HUES48 (cell line): ENCODE data around the gene RPL14.
"Not testable (repeated sequence)": the region's sequence is repeated elsewhere in the genome, so short reads cannot be mapped to it uniquely, and the experiment has no call there.

Experiments
- H3K27ac ChIP-seq: one replicate; pipeline ENCODE4 v1.7.0; 2013; ENCODE audit warnings: low read depth, low read length, inconsistent platforms
- H3K27me3 ChIP-seq: 2 replicates; pipeline ENCODE4 v1.6.1; 2013; ENCODE audit warnings: mild to moderate bottlenecking, low read length; ENCODE audit not compliant: control insufficient read depth, insufficient read depth
- H3K36me3 ChIP-seq: 2 replicates; pipeline ENCODE4 v1.6.1; 2013; ENCODE audit warnings: low read length; ENCODE audit not compliant: control insufficient read depth, insufficient read depth
- H3K4me1 ChIP-seq: 2 replicates; pipeline ENCODE4 v1.6.1; 2013; ENCODE audit warnings: mild to moderate bottlenecking, low read length; ENCODE audit not compliant: control insufficient read depth, insufficient read depth
- H3K4me3 ChIP-seq: 2 replicates; pipeline ENCODE4 v1.5.1; 2013; ENCODE audit warnings: mild to moderate bottlenecking, low read depth, low read length
- H3K9ac ChIP-seq: 2 replicates; pipeline ENCODE4 v1.6.1; 2013; ENCODE audit warnings: mild to moderate bottlenecking, low read depth, low read length, moderate library complexity
- H3K9me3 ChIP-seq: 2 replicates; pipeline ENCODE4 v1.6.1; 2013; ENCODE audit warnings: low read length; ENCODE audit not compliant: control insufficient read depth, insufficient read depth

Gene RPL14

GRCh38 chr3:40451551-40451950, 5.6 kb upstream of the RPL14 start:
- no peaks in the 10 kb centered on the region for H3K27me3 ChIP-seq
- H3K9me3 ChIP-seq, result no peaks in the 10 kb centered on the region
- no peak overlapping the region for H3K27ac ChIP-seq
- no peaks in the 10 kb centered on the region for H3K36me3 ChIP-seq
- H3K4me3 ChIP-seq, result no peak overlapping the region
- H3K4me1 ChIP-seq, result 0 out of 2 replicates have a peak, but pooled peaks cover 2% of the 10 kb centered on the region
- H3K9ac ChIP-seq, result no peak overlapping the region

- H3K9ac ChIP-seq, result peak overlapping the region; percentile 89; the same call in 1 of the 2 replicates
These were observed 5.1 kb upstream of the RPL14 start for GRCh38 chr3:40452057-40452456.

DNA sequence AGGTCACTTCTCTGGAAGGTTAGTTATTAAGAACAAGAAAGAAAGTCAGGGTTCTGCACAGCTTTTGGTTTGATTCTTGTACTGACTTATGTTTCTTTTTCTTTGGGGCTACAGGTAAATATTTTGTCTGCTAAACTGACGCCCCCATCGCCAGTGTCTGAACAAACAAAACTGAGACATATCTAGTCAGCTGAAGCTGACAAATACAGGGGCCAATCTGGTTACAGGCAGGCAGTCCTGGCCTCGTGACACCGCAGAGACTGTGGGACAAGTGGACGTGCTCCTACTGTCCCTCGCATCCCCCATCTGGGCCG, 4.6 kb upstream of the RPL14 start:
- Histone ChIP-seq H3K4me3 (peak overlapping the region; percentile 81), H3K36me3 (no peaks in the 10 kb centered on the region), H3K27ac (peak overlapping the region; percentile 93), H3K4me1 (0 out of 2 replicates have a peak, but pooled peaks cover 2% of the 10 kb centered on the region), H3K27me3 (no peaks in the 10 kb centered on the region), H3K9me3 (no peaks in the 10 kb centered on the region), H3K9ac (peak overlapping the region; percentile 89)

More at GRCh38 chr3:40452057-40452456, 5.1 kb upstream of the RPL14 start:
- peak overlapping the region; percentile 93 for H3K27ac ChIP-seq
- peak overlapping the region; percentile 81 for H3K4me3 ChIP-seq
- H3K36me3 ChIP-seq, result no peaks in the 10 kb centered on the region
- H3K4me1 ChIP-seq, result 0 out of 2 replicates have a peak, but pooled peaks cover 2% of the 10 kb centered on the region
- H3K9me3 ChIP-seq, result no peaks in the 10 kb centered on the region
- no peaks in the 10 kb centered on the region for H3K27me3 ChIP-seq

GRCh38 chr3:40452876-40453730, 4.0 kb upstream of the RPL14 start:
- H3K4me1 ChIP-seq, result 0 out of 2 replicates have a peak, but pooled peaks cover 3% of the 10 kb centered on the region
- H3K27ac ChIP-seq, result peak overlapping the region; percentile 93
- H3K9me3 ChIP-seq, result no peaks in the 10 kb centered on the region
- no peaks in the 10 kb centered on the region for H3K27me3 ChIP-seq
- peak overlapping the region; percentile 89 for H3K9ac ChIP-seq
- peak overlapping the region; percentile 81 for H3K4me3 ChIP-seq
- peaks cover 4% of the 10 kb centered on the region for H3K36me3 ChIP-seq

GRCh38 chr3:40453933-40454332, 3.2 kb upstream of the RPL14 start:
- Histone ChIP-seq H3K27me3 (no peaks in the 10 kb centered on the region), H3K4me3 (peak overlapping the region; percentile 81), H3K9ac (no peak overlapping the region), H3K27ac (peak overlapping the region; percentile 93), H3K4me1 (peaks cover 11% of the 10 kb centered on the region; the same call in 1 of the 2 replicates), H3K9me3 (no peaks in the 10 kb centered on the region), H3K36me3 (peaks cover 12% of the 10 kb centered on the region)

GRCh38 chr3:40455328-40455727, 1.8 kb upstream of the RPL14 start:
- peaks cover 11% of the 10 kb centered on the region; the same call in 1 of the 2 replicates for H3K4me1 ChIP-seq
- H3K9me3 ChIP-seq, result no peaks in the 10 kb centered on the region

GRCh38 chr3:40456279-40456939, 730 bp upstream of the RPL14 start:
- H3K9me3 ChIP-seq, result no peaks in the 10 kb centered on the region
- H3K4me3 ChIP-seq, result peak overlapping the region; percentile 87
- H3K36me3 ChIP-seq, result peaks cover 36% of the 10 kb centered on the region
- peak overlapping the region; percentile 87 for H3K27ac ChIP-seq
- H3K4me1 ChIP-seq, result peaks cover 11% of the 10 kb centered on the region; the same call in 1 of the 2 replicates
- no peaks in the 10 kb centered on the region for H3K27me3 ChIP-seq
- H3K9ac ChIP-seq, result peak overlapping the region; percentile 95

More at GRCh38 chr3:40455328-40455727, 1.8 kb upstream of the RPL14 start:
- Histone ChIP-seq H3K36me3 (peaks cover 25% of the 10 kb centered on the region), H3K9ac (no peak overlapping the region), H3K27ac (no peak overlapping the region), H3K4me3 (no peak overlapping the region), H3K27me3 (no peaks in the 10 kb centered on the region)

DNA sequence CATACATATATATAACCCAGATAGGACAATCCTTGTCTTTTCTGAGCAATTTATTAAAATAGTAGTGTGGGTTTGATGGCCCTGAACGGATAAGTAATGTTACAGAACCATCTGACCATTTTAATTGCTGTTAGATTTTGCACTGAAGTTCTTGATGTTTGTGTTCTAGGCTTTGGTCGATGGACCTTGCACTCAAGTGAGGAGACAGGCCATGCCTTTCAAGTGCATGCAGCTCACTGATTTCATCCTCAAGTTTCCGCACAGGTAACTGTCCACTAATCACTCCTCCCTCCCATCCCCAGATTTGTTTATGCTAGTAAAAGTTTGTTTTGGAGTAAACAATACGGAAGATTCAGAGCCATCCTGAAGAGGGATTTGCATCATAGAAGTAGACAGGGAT, 1.3 kb downstream of the RPL14 start:
- H3K4me1 ChIP-seq, result peaks cover 9% of the 10 kb centered on the region; the same call in 1 of the 2 replicates
- H3K27ac ChIP-seq, result peak overlapping the region; percentile 41
- H3K27me3 ChIP-seq, result no peaks in the 10 kb centered on the region
- peaks cover 57% of the 10 kb centered on the region for H3K36me3 ChIP-seq
- H3K9me3 ChIP-seq, result no peaks in the 10 kb centered on the region
- H3K9ac ChIP-seq, result peak overlapping the region; percentile 95; the same call in 1 of the 2 replicates
- peak overlapping the region; percentile 87 for H3K4me3 ChIP-seq

DNA sequence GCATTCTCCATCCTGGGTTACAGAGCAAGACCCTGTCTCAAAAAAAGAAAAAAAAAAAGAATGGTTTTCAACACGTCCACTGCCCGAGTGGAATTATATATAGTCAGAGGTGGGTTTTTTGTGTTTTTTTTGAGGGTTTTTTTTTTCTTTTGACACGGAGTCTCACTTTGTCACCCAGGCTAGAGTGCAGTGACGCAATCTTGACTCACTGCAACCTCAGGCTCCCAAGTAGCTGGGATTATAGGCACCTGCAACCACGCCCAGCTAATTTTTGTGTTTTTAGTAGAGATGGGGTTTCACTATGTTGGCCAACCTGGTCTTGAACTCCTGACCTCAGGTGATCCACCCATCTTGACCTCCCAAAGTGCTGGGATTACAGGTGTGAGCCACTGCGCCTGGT, 3.3 kb downstream of the RPL14 start:
- H3K27ac ChIP-seq, H3K4me3 ChIP-seq, H3K4me1 ChIP-seq, H3K9ac ChIP-seq, H3K9me3 ChIP-seq, H3K27me3 ChIP-seq: not testable (repeated sequence)
- peaks cover 71% of the 10 kb centered on the region for H3K36me3 ChIP-seq

GRCh38 chr3:40461161-40461560, 4.0 kb downstream of the RPL14 start:
- peaks cover 71% of the 10 kb centered on the region for H3K36me3 ChIP-seq
- H3K4me1 ChIP-seq, result peaks cover 8% of the 10 kb centered on the region; the same call in 1 of the 2 replicates
- H3K4me3 ChIP-seq, result no peak overlapping the region
- no peak overlapping the region for H3K27ac ChIP-seq
- H3K27me3 ChIP-seq, result no peaks in the 10 kb centered on the region
- H3K9ac ChIP-seq, result no peak overlapping the region
- no peaks in the 10 kb centered on the region for H3K9me3 ChIP-seq

GRCh38 chr3:40462838-40463237, 5.7 kb downstream of the RPL14 start:
- H3K9ac ChIP-seq, H3K9me3 ChIP-seq, H3K4me3 ChIP-seq, H3K4me1 ChIP-seq, H3K27me3 ChIP-seq, H3K27ac ChIP-seq: not testable (repeated sequence)
- peaks cover 76% of the 10 kb centered on the region for H3K36me3 ChIP-seq
